Activated CD4-positive, alpha-beta T cell treated with anti-CD3 and anti-CD28 coated beads for 4 hours (primary cell): ENCODE measurements around the gene SYNM.

ENCODE experiments used
- DNase-seq, 2 donors: peaks; one replicate each; pipeline ENCODE4 v3.0.0-alpha.2; 2020

The SYNM gene

GRCh38 chr15:99169769-99170311 is 65.0 kb downstream of the SYNM start:
- DNase-seq: no peak

GRCh38 chr15:99170476-99171065 is 65.7 kb downstream of the SYNM start:
- no peak for DNase-seq

GRCh38 chr15:99172171-99172570 is 67.3 kb downstream of the SYNM start:
- no peak for DNase-seq

- no peak for DNase-seq
Measured at GRCh38 chr15:99172989-99173388, 68.1 kb downstream of the SYNM start.

- no peak for DNase-seq
Measured at GRCh38 chr15:99174567-99175395, 69.9 kb downstream of the SYNM start.

GRCh38 chr15:99176757-99177156 is 71.9 kb downstream of the SYNM start:
- DNase-seq: no peak

GRCh38 chr15:99177679-99178078 is 72.8 kb downstream of the SYNM start:
- no peak for DNase-seq

- DNase-seq: no peak
Measured at GRCh38 chr15:99180086-99180963, 75.4 kb downstream of the SYNM start.

GRCh38 chr15:99180964-99181306 is 76.1 kb downstream of the SYNM start:
- no peak for DNase-seq

GRCh38 chr15:99181545-99181971 is 76.7 kb downstream of the SYNM start:
- no peak for DNase-seq

- no peak for DNase-seq
Measured at GRCh38 chr15:99182791-99183190, 77.9 kb downstream of the SYNM start.
